ENCODE measurements around the gene SIRT2.

- no peak for TF ChIP-seq CBX5 (IDR thresholded peaks at IDR 0.05; ENCODE audit: low read depth, low read length)
- TF ChIP-seq CHD1 (IDR thresholded peaks at IDR 0.05; ENCODE audit: low read depth, low read length) = no peak
These were observed 19.1 kb downstream of the SIRT2 start for GRCh38 chr19:38880076-38880881.

Data from H1 (cell line).